A549 (cell line): ENCODE data around the gene PDE8A. TPM values are rescaled to one million over a fixed set of nuclear protein-coding genes. Genes with fewer than 3 reads are reported as not detected.
A peak's percentile ranks its signal among the peaks of the same experiment; 100 is the strongest.

ENCODE experiments used
- ATAC-seq, 2 experiments: fragments of 200-7000 bp in 1 of 2; fragments of >200 bp in 1 of 2; cut with Nextera tagmentation in 1 of 2; cut with Tn5 transposase in 1 of 2; 3 replicates each; pipeline versions ENCODE4 v1.8.0 to v1.9.1; 2018 to 2020; ENCODE audit warnings: mild to moderate bottlenecking in 1 of 2, moderate library complexity in 1 of 2
- CTCF ChIA-PET: fragments of 300-600 bp; sonication (Branson Sonifier 250); formaldehyde crosslinking; extraction: SDS; loops from one replicate; lab custom pipeline; 2021; ENCODE audit warnings: antibody characterized with exemption, inconsistent platforms; lab: Yijun Ruan, JAX
- POLR2A ChIA-PET: fragments of 350-600 bp; formaldehyde crosslinking; extraction: SDS; loops from one replicate; lab custom pipeline; 2021; ENCODE audit warnings: antibody characterized with exemption, inconsistent platforms; lab: Yijun Ruan, JAX
- DNase-seq, 2 experiments: peaks; one replicate each; pipeline versions ENCODE4 v3.0.0 to v3.0.0-alpha.2; 2011 to 2016; ENCODE audit warnings: low read depth in 1 of 2, low spot score in 1 of 2
- FAIRE-seq: peaks from 2 replicates; lab custom pipeline; 2011; peaks lifted over from hg19 to GRCh38; lab: Jason Lieb, UNC
- H3K27ac ChIP-seq, 2 experiments: fragments of >200 bp; sonication (Bioruptor Twin); formaldehyde crosslinking; 3 replicates each; pipeline ENCODE4 v1.5.1; 2016 to 2017
- H3K4me1 ChIP-seq: fragments of >200 bp; sonication (Bioruptor Twin); formaldehyde crosslinking; 3 replicates; pipeline ENCODE4 v1.6.1; 2016
- H3K4me2 ChIP-seq: fragments of >200 bp; sonication (Bioruptor Twin); formaldehyde crosslinking; 3 replicates; pipeline ENCODE4 v1.6.1; 2016
- H3K4me3 ChIP-seq: fragments of >200 bp; sonication (Bioruptor Twin); formaldehyde crosslinking; 3 replicates; pipeline ENCODE4 v1.5.1; 2016
- H3K9me3 ChIP-seq: fragments of >200 bp; sonication (Bioruptor Twin); formaldehyde crosslinking; 3 replicates; pipeline ENCODE4 v1.6.1; 2016
- BCL3 ChIP-seq: fragments of >200 bp; sonication (Bioruptor Twin); formaldehyde crosslinking; IDR thresholded peaks from 3 replicates; pipeline ENCODE4 v1.6.1; 2016
- CBX2 ChIP-seq: fragments of 200-600 bp; sonication (generic); IDR thresholded peaks from 2 replicates; pipeline ENCODE4 v1.6.1; 2016; ENCODE audit warnings: low read depth, mild to moderate bottlenecking, borderline replicate concordance
- CBX8 ChIP-seq: fragments of 200-600 bp; sonication (generic); IDR thresholded peaks from 2 replicates; pipeline ENCODE4 v1.6.1; 2016
- CEBPB ChIP-seq, 2 experiments: fragments of >200 bp in 1 of 2; sonication (Bioruptor Twin) in 1 of 2; formaldehyde crosslinking in 1 of 2; IDR thresholded peaks; 2 replicates each; pipeline ENCODE4 v1.6.1; 2012 to 2016
- CTCF ChIP-seq: fragments of >200 bp; sonication (Bioruptor Twin); formaldehyde crosslinking; IDR thresholded peaks from 3 replicates; pipeline ENCODE4 v1.5.1; 2016
- EHF ChIP-seq: fragments of 250-450 bp; sonication (Bioruptor Pico); IDR thresholded peaks from 2 replicates; pipeline ENCODE4 v1.5.0; 2020; ENCODE audit warnings: mild to moderate bottlenecking
- FOSB ChIP-seq: fragments of 250-450 bp; sonication (Bioruptor Pico); IDR thresholded peaks from 2 replicates; pipeline ENCODE4 v1.5.0; 2020; ENCODE audit warnings: mild to moderate bottlenecking, moderate library complexity
- HES2 ChIP-seq: fragments of >200 bp; sonication (Bioruptor Twin); formaldehyde crosslinking; IDR thresholded peaks from 2 replicates; pipeline ENCODE4 v1.6.1; 2016
- HEYL ChIP-seq: fragments of 250-450 bp; sonication (Bioruptor Pico); IDR thresholded peaks from 2 replicates; pipeline ENCODE4 v1.8.0; 2021; ENCODE audit warnings: mild to moderate bottlenecking, moderate library complexity
- HOXB5 ChIP-seq: fragments of 250-450 bp; sonication (Bioruptor Pico); IDR thresholded peaks from 2 replicates; pipeline ENCODE4 v1.5.0; 2020; ENCODE audit warnings: mild to moderate bottlenecking, moderate library complexity
- MAFK ChIP-seq: fragments of 450-650 bp; IDR thresholded peaks from 2 replicates; pipeline ENCODE4 v1.6.1; 2014; ENCODE audit not compliant: partially characterized antibody
- MAZ ChIP-seq: fragments of 150-350 bp; IDR thresholded peaks from 2 replicates; pipeline ENCODE4 v1.6.1; 2014; ENCODE audit warnings: antibody characterized with exemption, low read depth, low read length, borderline replicate concordance
- MYC ChIP-seq: IDR thresholded peaks from 2 replicates; pipeline ENCODE4 v1.6.1; 2012; ENCODE audit warnings: mild to moderate bottlenecking, inconsistent platforms, low read length, improper control_type of control experiment, borderline replicate concordance
- PHF8 ChIP-seq: fragments of 200-600 bp; sonication (generic); IDR thresholded peaks from 2 replicates; pipeline ENCODE4 v1.6.1; 2016; ENCODE audit warnings: low read depth, mild to moderate bottlenecking, antibody characterized with exemption, moderate library complexity, borderline replicate concordance
- POLR2AphosphoS2 ChIP-seq: conservative IDR thresholded peaks from 2 replicates; pipeline ENCODE4 v1.6.1; 2012; ENCODE audit warnings: low read length, improper control_type of control experiment, inconsistent platforms
- RARB ChIP-seq: fragments of 250-450 bp; sonication (Bioruptor Pico); IDR thresholded peaks from 2 replicates; pipeline ENCODE4 v1.8.0; 2021; ENCODE audit warnings: mild to moderate bottlenecking, moderate library complexity
- RCOR1 ChIP-seq: fragments of 150-350 bp; IDR thresholded peaks from 2 replicates; pipeline ENCODE4 v1.6.1; 2014; ENCODE audit warnings: antibody characterized with exemption, low read length, low read depth
- RNF2 ChIP-seq: fragments of 200-600 bp; sonication (generic); IDR thresholded peaks from 2 replicates; pipeline ENCODE4 v1.6.1; 2016; ENCODE audit warnings: low read depth, mild to moderate bottlenecking, antibody characterized with exemption, moderate library complexity, borderline replicate concordance
- SMC3 ChIP-seq: fragments of >200 bp; sonication (Bioruptor Twin); formaldehyde crosslinking; IDR thresholded peaks from 3 replicates; pipeline ENCODE4 v1.6.1; 2018; ENCODE audit warnings: inconsistent platforms
- SREBF2 ChIP-seq: fragments of 450-650 bp; IDR thresholded peaks from 2 replicates; pipeline ENCODE4 v1.6.1; 2014; ENCODE audit warnings: mild to moderate bottlenecking, moderate library complexity
- USF2 ChIP-seq: fragments of 450-650 bp; IDR thresholded peaks from 2 replicates; pipeline ENCODE4 v1.6.1; 2014; ENCODE audit warnings: antibody characterized with exemption
- ZC3H11A ChIP-seq: fragments of 450-650 bp; IDR thresholded peaks from 2 replicates; pipeline ENCODE4 v1.6.1; 2014; ENCODE audit warnings: antibody characterized with exemption, mild to moderate bottlenecking
- ZNF302 ChIP-seq: fragments of 250-450 bp; sonication (Bioruptor Pico); IDR thresholded peaks from 2 replicates; pipeline ENCODE4 v1.9.0; 2021; ENCODE audit warnings: inconsistent platforms, mild to moderate bottlenecking, moderate library complexity
- WGBS: methylation state at CpG from one replicate; pipeline ENCODE4 v1.1.6; 2017; ENCODE audit errors: missing lambda C conversion rate; 5-methylcytosine and 5-hydroxymethylcytosine counted together
- polyA plus RNA-seq, 4 experiments: library from polyadenylated mRNA; depleted of rRNA in 3 of 4; stranded (reverse); fragments of >200 nt; fragmentation: RNase III in 1 of 4; extraction: RNeasy Plus Mini Kit Qiagen cat#74134 plus additional on column Dnase treatment in 1 of 4; gene quantifications; 2 replicates in 3 of 4; 3 replicates in 1 of 4; pipeline ENCODE4 v1.2.3, GENCODE V29; 2011 to 2017

The PDE8A gene
- polyA plus RNA-seq, 2 of the 4 experiments (the other 2 are of a cell fraction): 45.3 to 204 TPM

GRCh38 chr15:84953136-84953535 is 28.5 kb upstream of the PDE8A start:
- no peak for ATAC-seq

GRCh38 chr15:84953726-84954125 is 27.9 kb upstream of the PDE8A start:
- Histone ChIP-seq H3K4me1 (peaks cover 15% of the 10 kb centered on the region), H3K4me3 (no peak overlapping the region), H3K27ac (peak overlapping the region in 1 of 2 experiments; percentile 55; a peak in 3 of 6 replicates), H3K4me2 (no peak overlapping the region), H3K9me3 (0 out of 3 replicates have a peak, but pooled peaks cover 5% of the 10 kb centered on the region)
- WGBS: 97% methylated on average over 1 of the region's 1 CpG
- TF ChIP-seq HES2 (no peak), FOSB (CRISPR knock-in tag) (no peak)
- ChIA-PET POLR2A (interaction anchor here (0.9 to 1.1 kb wide), 2 partner anchors 27 to 237 kb away, joined by 3 read pairs; no protein-coding TSS in a partner anchor), CTCF (interaction anchor here (0.6 to 7.0 kb wide), 16 partner anchors 9 to 307 kb away, joined by 3 to 132 read pairs (median 4); no protein-coding TSS in a partner anchor)
- no peak for DNase-seq
- ATAC-seq: no peak
- FAIRE-seq: no peak

More at GRCh38 chr15:84953136-84953535, 28.5 kb upstream of the PDE8A start:
- peak overlapping the region in 1 of 2 experiments; percentile 55; a peak in 2 of 6 replicates for H3K27ac ChIP-seq
- ChIA-PET CTCF (interaction anchor here (0.7 to 7.0 kb wide), 14 partner anchors 8 to 306 kb away, joined by 3 to 132 read pairs (median 4); no protein-coding TSS in a partner anchor), POLR2A (interaction anchor here (0.9 to 1.1 kb wide), 3 partner anchors 28 to 237 kb away, joined by 3 read pairs; no protein-coding TSS in a partner anchor)
- FAIRE-seq (no peak), DNase-seq (no peak)
- 0 out of 3 replicates have a peak, but pooled peaks cover 5% of the 10 kb centered on the region for H3K9me3 ChIP-seq
- WGBS: 89% methylated on average over 4 of the region's 4 CpGs
- no peak for TF ChIP-seq EHF
- TF ChIP-seq CEBPB (IDR thresholded peaks at IDR 0.05): no peak
- TF ChIP-seq ZC3H11A: no peak
- no peak for TF ChIP-seq SREBF2
- TF ChIP-seq RNF2: no peak
- no peak for TF ChIP-seq ZNF302 (CRISPR knock-in tag)
- TF ChIP-seq USF2: no peak
- no peak for TF ChIP-seq MYC
- no peak for TF ChIP-seq PHF8
- TF ChIP-seq CTCF: no peak
- TF ChIP-seq POLR2AphosphoS2: no peak
- H3K4me1 ChIP-seq: peaks cover 21% of the 10 kb centered on the region
- no peak overlapping the region for H3K4me3 ChIP-seq
- H3K4me2 ChIP-seq: no peak overlapping the region

GRCh38 chr15:84955089-84955848 is 26.4 kb upstream of the PDE8A start:
- WGBS: 24% methylated on average over 15 of the region's 15 CpGs
- ChIA-PET CTCF (interaction anchor here (0.6 to 7.0 kb wide), 50 partner anchors 8 to 367 kb away, joined by 3 to 132 read pairs (median 4); partner anchors contain the start of gene PDE8A), POLR2A (interaction anchor here (0.5 to 1.2 kb wide), 6 partner anchors 25 to 320 kb away, joined by 3 to 7 read pairs (median 4); partner anchors contain the start of gene PDE8A)
- Histone ChIP-seq H3K4me2 (peak overlapping the region; percentile 87), H3K4me1 (peaks cover 13% of the 10 kb centered on the region), H3K27ac (peak overlapping the region; percentile 87 to 90), H3K9me3 (0 out of 3 replicates have a peak, but pooled peaks cover 5% of the 10 kb centered on the region), H3K4me3 (peak overlapping the region; percentile 34)
- FAIRE-seq (peak; percentile 56), DNase-seq (peak; percentile 89 to 92), ATAC-seq (peak; percentile 99)
- no peak for TF ChIP-seq MAZ
- TF ChIP-seq CTCF: peak; percentile 90
- TF ChIP-seq RCOR1: no peak
- TF ChIP-seq SMC3: peak; percentile 97
- TF ChIP-seq RNF2: no peak
- no peak for TF ChIP-seq RARB
- TF ChIP-seq FOSB (CRISPR knock-in tag): no peak
- no peak for TF ChIP-seq CBX2
- no peak for TF ChIP-seq CEBPB (IDR thresholded peaks at IDR 0.05)
- TF ChIP-seq CBX8: no peak
- no peak for TF ChIP-seq BCL3
- TF ChIP-seq HOXB5 (CRISPR knock-in tag): no peak
- TF ChIP-seq ZNF302 (CRISPR knock-in tag): no peak
- no peak for TF ChIP-seq HEYL (CRISPR knock-in tag)
- TF ChIP-seq MAFK: peak; percentile 96
- TF ChIP-seq USF2: no peak
